ENCODE measurements around the gene KIF26B.
"Not testable (repeated sequence)": the region's sequence is repeated elsewhere in the genome, so short reads cannot be mapped to it uniquely, and the experiment has no call there.

KIF26B gene

GRCh38 chr1:245715291-245715701 is 560.5 kb downstream of the KIF26B start:
- no peak for DNase-seq

- no peak for DNase-seq
Measured at GRCh38 chr1:245715970-245716369, 561.2 kb downstream of the KIF26B start.

- DNase-seq, result no peak
Measured at GRCh38 chr1:245716561-245716960, 561.8 kb downstream of the KIF26B start.

GRCh38 chr1:245717611-245718010 is 562.8 kb downstream of the KIF26B start:
- no peak for DNase-seq

- DNase-seq, result no peak
Measured at GRCh38 chr1:245718123-245718522, 563.3 kb downstream of the KIF26B start.

- DNase-seq, result no peak
Measured at GRCh38 chr1:245718951-245719350, 564.2 kb downstream of the KIF26B start.

GRCh38 chr1:245721488-245721887 is 566.7 kb downstream of the KIF26B start:
- DNase-seq, result no peak

GRCh38 chr1:245728035-245728434 is 573.2 kb downstream of the KIF26B start:
- DNase-seq, result not testable (repeated sequence)

GRCh38 chr1:245730801-245731200 is 576.0 kb downstream of the KIF26B start:
- no peak for DNase-seq

GRCh38 chr1:245740336-245740735 is 585.6 kb downstream of the KIF26B start:
- not testable (repeated sequence) for DNase-seq

- no peak for DNase-seq
Measured at GRCh38 chr1:245742896-245743295, 588.1 kb downstream of the KIF26B start.

- DNase-seq, result no peak
Measured at GRCh38 chr1:245748240-245748639, 593.5 kb downstream of the KIF26B start.

GRCh38 chr1:245748646-245749045 is 593.9 kb downstream of the KIF26B start:
- DNase-seq, result no peak

GRCh38 chr1:245749053-245749452 is 594.3 kb downstream of the KIF26B start:
- DNase-seq, result no peak

- DNase-seq, result no peak
Measured at GRCh38 chr1:245750261-245750660, 595.5 kb downstream of the KIF26B start.

GRCh38 chr1:245751116-245751515 is 596.3 kb downstream of the KIF26B start:
- no peak for DNase-seq

GRCh38 chr1:245751726-245752470 is 597.1 kb downstream of the KIF26B start:
- DNase-seq, result no peak

- DNase-seq, result no peak
Measured at GRCh38 chr1:245752561-245752960, 597.8 kb downstream of the KIF26B start.

- DNase-seq, result no peak
Measured at GRCh38 chr1:245753807-245754206, 599.0 kb downstream of the KIF26B start.

- no peak for DNase-seq
Measured at GRCh38 chr1:245754463-245754961, 599.7 kb downstream of the KIF26B start.

Measured in amygdala (tissue), 56 donors.